ENCODE data around the gene CXCR1.

CXCR1 gene

DNA sequence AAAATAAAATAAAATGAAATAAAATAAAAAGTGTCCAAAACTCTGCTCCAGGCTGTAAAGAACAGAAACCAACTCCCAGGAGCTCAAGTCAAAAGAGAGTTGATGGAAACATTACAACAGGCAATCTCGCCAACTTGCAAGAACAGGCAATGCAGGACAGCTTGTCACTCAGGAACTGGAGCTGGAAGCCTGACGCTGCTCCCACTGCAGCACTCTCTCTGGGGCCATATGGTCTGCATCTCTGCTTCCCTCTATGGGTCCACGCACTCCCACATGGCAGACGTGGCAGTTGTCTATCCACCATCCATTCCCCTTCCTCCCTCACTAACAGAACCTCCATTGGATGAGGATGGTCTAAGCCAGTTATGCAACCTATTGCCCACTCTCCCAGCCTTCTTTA is 26.9 kb upstream of the CXCR1 start:
- FAIRE-seq (no peak), DNase-seq (ENCODE audit: insufficient read length, low spot score) (no peak)
- TF ChIP-seq, protein P1, sequence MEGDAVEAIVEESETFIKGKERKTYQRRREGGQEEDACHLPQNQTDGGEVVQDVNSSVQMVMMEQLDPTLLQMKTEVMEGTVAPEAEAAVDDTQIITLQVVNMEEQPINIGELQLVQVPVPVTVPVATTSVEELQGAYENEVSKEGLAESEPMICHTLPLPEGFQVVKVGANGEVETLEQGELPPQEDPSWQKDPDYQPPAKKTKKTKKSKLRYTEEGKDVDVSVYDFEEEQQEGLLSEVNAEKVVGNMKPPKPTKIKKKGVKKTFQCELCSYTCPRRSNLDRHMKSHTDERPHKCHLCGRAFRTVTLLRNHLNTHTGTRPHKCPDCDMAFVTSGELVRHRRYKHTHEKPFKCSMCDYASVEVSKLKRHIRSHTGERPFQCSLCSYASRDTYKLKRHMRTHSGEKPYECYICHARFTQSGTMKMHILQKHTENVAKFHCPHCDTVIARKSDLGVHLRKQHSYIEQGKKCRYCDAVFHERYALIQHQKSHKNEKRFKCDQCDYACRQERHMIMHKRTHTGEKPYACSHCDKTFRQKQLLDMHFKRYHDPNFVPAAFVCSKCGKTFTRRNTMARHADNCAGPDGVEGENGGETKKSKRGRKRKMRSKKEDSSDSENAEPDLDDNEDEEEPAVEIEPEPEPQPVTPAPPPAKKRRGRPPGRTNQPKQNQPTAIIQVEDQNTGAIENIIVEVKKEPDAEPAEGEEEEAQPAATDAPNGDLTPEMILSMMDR (IDR thresholded peaks at IDR 0.05; ENCODE audit: insufficient read depth, missing control alignments): no peak

DNA sequence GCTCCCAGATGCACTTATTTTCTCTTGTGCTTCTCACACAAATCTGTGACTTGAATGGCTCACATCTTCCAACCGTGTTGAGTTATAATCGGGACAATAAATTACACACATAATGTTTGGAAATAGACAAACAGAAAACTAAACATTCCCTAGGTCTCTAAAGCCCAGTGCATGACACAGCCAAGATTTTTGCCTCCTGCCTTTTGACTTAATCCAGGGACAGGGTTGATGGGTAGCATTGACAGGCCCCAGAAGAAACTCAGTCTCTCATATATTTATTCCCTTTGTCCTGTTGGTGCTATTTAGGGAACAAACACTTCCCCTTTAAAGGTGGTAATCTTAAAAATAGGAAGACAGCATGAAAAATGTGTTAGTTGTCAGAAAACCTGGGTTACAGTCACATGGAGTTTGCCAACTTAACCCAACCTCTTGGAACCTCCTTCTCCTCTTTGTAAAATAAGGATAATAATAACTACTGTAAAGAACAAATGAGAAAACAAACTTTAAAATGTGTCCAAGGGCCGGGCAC is 26.2 kb upstream of the CXCR1 start:
- FAIRE-seq (no peak), DNase-seq (ENCODE audit: insufficient read length, low spot score) (no peak)
- TF ChIP-seq, protein P1 (IDR thresholded peaks at IDR 0.05; ENCODE audit: insufficient read depth, missing control alignments): no peak

DNA sequence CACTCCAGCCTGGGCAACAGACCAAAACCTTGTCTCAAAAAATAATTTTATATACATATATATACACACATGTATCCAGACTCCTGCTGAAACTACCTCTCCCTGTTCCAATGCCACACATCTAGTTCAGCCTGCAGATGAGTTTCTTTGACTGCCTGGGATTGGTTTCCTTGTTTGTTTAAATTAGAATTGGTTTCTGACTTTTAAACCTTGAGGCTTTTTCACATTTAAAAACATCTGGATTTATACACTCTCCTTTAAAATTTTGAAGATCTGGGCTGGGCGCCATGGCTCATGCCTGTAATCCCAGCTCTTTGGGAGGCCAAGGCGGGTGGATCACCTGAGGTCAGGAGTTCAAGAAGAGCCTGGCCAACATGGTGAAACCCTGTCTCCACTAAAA is 21.8 kb upstream of the CXCR1 start:
- TF ChIP-seq, protein P1 (IDR thresholded peaks at IDR 0.05; ENCODE audit: insufficient read depth, missing control alignments): no peak
- no peak for FAIRE-seq
- DNase-seq (ENCODE audit: insufficient read length, low spot score): no peak

DNA sequence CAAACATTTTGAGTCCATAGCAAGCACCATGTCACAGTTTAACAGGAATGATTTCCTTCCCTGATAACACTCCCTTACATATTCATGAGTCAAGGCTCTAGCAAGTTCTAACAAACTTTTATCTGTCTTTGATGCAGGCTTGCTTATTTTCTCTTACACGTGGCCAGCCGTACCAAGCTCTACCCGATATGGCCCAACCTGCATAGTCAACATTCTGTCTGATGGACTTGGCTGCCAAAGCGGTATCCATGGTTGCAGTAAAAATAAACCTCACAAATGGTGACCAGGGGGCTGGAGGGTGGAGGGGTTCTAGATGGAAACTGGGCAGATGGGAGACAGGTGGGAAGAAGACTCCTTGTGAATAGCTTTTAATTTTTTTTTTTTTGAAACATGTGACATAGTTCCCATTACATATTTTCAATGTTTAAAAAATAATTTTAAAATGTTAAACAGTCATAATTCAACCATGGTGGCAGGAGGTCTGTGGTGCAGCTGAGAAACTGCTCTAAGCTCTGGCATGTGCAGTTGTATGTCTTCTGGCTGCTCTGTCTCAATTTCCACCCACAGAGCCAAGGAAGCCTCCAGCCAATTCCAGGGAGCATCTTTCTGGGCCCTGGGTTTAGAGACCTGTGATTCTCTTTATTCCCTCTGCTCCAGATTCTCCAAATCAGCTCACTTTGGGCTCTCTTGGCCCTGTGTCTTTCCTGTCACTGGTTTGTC is 20.7 kb upstream of the CXCR1 start:
- DNase-seq (ENCODE audit: insufficient read length, low spot score): no peak
- no peak for FAIRE-seq
- TF ChIP-seq, protein P1 (IDR thresholded peaks at IDR 0.05; ENCODE audit: insufficient read depth, missing control alignments): no peak

DNA sequence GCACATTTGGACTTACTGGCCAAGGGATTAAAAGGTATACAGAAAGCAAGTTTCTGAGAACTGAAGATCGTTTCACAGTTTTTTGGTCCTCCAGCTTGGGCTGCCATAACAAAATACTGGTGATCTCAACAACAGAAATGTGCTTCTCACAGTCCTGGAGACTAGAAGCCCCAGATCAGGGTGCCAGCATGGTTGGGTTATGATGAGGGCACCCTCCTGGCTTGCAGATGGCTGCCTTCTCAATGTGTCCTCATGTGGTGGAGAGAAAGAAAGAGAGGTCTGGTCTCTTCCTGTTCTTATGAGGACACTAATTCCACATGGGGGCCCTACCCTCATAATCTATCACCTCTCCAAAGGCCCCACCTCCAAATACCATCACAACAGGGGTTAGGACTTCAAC is 20.1 kb upstream of the CXCR1 start:
- TF ChIP-seq, protein P1 (IDR thresholded peaks at IDR 0.05; ENCODE audit: insufficient read depth, missing control alignments): no peak
- DNase-seq (ENCODE audit: insufficient read length, low spot score) (no peak), FAIRE-seq (no peak)

DNA sequence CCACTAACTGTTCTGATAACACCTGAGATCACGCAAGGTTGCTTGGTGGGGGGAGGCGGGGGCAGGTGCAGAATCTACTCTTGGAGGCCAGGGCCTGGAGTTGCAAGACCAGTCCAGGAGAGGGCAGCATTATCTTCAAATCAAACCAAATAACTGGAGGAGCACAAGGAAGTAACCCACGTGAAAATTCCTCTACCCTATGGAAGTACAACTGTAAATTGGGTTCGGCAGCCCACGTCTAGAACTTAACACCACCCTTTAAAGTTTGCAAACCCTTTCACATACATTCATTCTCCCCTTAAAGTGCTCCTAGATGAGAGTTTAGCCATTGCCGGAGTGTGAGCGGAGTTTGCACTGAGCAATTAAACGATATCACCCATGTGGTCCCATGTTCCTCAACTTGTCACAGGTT is 19.6 kb upstream of the CXCR1 start:
- DNase-seq (ENCODE audit: insufficient read length, low spot score): peak; percentile 26
- TF ChIP-seq, protein P1 (IDR thresholded peaks at IDR 0.05; ENCODE audit: insufficient read depth, missing control alignments): peak; percentile 66
- FAIRE-seq: no peak

DNA sequence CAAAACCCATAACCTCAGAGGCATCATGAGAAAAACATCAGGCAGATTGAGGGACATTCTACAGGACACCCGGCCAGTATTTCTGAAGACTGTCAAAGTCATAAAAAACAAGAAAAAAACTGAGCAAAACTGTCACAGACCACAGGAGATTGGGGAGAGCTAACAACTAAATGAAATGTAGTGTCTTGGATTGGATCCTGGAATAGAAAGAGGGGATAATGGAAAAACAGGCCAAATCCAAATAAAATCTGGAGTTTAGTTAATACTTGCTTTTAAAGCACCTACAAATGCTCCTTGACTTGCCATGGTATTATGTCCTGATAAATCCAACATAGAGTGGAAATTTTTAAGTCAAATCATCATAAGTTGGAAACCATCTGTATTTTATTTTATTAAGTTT is 17.6 kb upstream of the CXCR1 start:
- DNase-seq (ENCODE audit: insufficient read length, low spot score) (no peak), FAIRE-seq (no peak)
- TF ChIP-seq, protein P1 (IDR thresholded peaks at IDR 0.05; ENCODE audit: insufficient read depth, missing control alignments): no peak
